Measurements from ENCODE around the gene CBFA2T3.
"Not testable (repeated sequence)": the region's sequence is repeated elsewhere in the genome, so short reads cannot be mapped to it uniquely, and the experiment has no call there.

The CBFA2T3 gene

DNA sequence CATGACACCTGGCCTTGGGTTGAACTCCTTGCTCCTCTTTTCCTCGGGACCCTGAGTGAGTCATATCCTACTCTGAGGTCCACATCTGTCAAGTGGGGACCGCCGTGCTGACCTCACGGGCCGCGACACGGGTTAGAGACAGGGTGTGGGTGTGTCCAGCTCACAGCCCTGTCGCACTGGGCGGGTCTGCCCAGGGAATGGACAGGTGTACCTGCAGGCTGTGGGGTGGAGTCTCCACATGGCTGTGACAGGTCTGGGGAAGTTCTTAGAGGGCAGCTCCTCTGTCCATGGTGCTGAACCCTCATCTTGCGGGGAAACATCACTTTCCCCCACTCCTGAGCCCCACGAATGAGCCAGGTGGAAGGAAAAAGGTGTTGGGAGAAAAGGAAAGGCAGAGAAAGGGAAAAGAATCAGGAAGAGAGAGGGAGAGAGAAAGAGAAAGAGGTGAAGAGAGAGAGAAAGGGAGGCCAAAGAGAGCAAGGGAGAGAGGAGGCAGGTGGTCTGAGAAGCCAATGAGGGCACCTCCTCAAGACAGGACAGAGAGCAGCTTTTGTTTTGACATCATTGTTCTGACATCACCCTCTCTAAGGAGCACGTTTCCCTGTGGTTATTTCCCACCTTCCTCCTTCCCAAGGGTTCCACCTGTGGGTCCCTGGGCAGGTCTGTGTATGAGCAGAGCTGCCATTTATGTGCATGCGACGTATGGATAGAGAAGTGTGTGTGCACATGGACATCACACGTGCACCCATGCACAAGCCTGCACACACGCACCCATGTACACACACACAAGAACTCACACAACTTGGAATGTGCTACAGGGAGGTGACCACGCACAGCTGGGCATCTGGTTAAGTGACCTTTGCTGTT, 32.6 kb upstream of the CBFA2T3 start:
- no peaks in the 10 kb centered on the region for H3K4me1 ChIP-seq (ENCODE audit: control insufficient read depth, insufficient read depth, low read length)
- H3K36me3 ChIP-seq (ENCODE audit: control insufficient read depth, insufficient read depth, low read length), result no peaks in the 10 kb centered on the region
- no peak overlapping the region for H3K9ac ChIP-seq (ENCODE audit: low read depth, low read length)
- no peak overlapping the region for H3K4me3 ChIP-seq (ENCODE audit: low read depth, low read length)
- no peaks in the 10 kb centered on the region for H3K9me3 ChIP-seq (ENCODE audit: control insufficient read depth, insufficient read depth, low read length)
- no peaks in the 10 kb centered on the region for H3K27me3 ChIP-seq (ENCODE audit: control insufficient read depth, insufficient read depth, low read length)

DNA sequence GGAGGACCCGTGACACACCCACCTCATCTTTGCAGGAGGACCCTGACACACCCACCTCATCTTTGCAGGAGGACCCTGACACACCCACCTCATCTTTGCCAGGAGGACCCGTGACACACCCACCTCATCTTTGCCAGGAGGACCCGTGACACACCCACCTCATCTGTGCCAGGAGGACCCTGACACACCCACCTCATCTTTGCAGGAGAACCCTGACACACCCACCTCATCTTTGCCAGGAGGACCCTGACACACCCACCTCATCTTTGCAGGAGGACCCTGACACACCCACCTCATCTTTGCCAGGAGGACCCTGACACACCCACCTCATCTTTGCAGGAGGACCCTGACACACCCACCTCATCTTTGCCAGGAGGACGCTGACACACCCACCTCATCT, 31.8 kb upstream of the CBFA2T3 start:
- H3K4me3 ChIP-seq (ENCODE audit: low read depth, low read length); H3K36me3 ChIP-seq (ENCODE audit: control insufficient read depth, insufficient read depth, low read length); H3K27me3 ChIP-seq (ENCODE audit: control insufficient read depth, insufficient read depth, low read length); H3K9ac ChIP-seq (ENCODE audit: low read depth, low read length); H3K4me1 ChIP-seq (ENCODE audit: control insufficient read depth, insufficient read depth, low read length); H3K9me3 ChIP-seq (ENCODE audit: control insufficient read depth, insufficient read depth, low read length): not testable (repeated sequence)

DNA sequence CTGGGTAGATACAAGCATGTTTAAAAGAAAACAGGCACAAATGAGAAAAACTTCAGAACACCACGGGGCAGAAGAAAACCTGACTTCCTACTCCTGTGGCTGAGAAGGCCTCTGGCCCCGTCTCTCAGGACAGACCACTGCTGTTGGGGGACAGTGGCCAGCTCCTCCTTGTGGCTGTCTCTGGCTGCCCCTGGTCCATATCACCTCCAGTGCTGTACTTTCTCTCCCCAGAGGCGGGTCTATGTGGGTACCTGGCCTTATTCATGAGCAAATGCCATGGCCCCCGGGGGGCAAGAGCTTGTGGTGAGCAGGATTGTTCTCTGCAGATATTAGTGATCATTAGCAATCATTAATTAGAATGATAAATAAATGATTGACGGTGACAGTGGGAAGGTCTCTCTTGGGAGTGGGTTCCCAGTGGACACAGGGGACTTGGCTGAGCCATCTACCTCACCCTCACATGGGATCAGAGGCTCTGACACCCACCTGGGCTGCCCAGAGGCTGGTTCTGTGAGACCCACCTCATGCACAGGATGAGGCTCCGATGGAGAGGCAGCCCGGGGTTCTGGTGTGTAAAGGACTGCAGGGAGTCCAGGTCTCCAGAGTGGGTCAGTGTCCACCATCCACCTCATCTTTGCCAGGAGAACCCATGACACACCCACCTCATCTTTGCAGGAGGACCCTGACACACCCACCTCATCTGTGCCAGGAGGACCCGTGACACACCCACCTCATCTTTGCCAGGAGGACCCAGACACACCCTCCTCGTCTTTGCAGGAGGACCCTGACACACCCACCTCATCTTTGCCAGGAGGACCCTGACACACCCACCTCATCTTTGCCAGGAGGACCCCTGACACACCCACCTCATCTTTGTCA, 30.6 kb upstream of the CBFA2T3 start:
- no peaks in the 10 kb centered on the region for H3K36me3 ChIP-seq (ENCODE audit: control insufficient read depth, insufficient read depth, low read length)
- H3K9ac ChIP-seq (ENCODE audit: low read depth, low read length), result no peak overlapping the region
- H3K4me1 ChIP-seq (ENCODE audit: control insufficient read depth, insufficient read depth, low read length), result no peaks in the 10 kb centered on the region
- H3K4me3 ChIP-seq (ENCODE audit: low read depth, low read length), result no peak overlapping the region
- no peaks in the 10 kb centered on the region for H3K27me3 ChIP-seq (ENCODE audit: control insufficient read depth, insufficient read depth, low read length)
- no peaks in the 10 kb centered on the region for H3K9me3 ChIP-seq (ENCODE audit: control insufficient read depth, insufficient read depth, low read length)

DNA sequence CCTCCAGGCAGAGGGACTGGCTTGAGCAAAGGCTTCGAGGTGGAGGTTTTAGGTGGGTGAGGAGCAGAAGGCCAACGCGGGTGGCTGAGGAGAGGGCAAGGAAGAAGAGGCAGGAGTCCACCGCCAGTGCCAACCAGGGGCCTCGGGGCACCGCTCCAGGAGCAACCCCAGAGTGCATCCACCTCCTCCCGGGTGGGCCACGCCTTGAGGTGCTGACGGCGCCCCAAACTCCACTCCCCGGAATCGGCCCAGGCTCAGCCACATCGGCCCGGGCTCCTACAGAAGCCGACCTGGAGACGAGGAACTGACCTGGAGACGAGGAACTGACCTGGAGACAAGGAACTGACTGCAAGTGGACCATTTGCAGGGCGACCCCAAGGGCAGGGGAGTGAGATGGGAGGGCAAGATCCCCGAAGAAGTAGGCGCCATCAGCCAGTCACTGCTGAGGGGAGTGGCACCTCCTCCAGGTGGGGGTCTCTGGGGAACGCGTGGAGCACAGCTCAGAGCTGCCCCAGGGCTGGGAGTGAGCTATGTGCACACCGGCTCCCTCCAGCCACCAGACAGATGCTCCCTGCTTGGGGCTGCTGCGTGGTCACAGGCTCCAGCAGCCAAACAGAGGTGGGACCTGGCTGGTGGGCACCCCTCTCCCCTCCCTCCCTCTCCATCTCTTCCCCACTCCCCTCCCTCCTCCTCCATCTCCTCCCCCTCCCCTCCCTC, 29.2 kb upstream of the CBFA2T3 start:
- H3K4me3 ChIP-seq (ENCODE audit: low read depth, low read length), result no peak overlapping the region

DNA sequence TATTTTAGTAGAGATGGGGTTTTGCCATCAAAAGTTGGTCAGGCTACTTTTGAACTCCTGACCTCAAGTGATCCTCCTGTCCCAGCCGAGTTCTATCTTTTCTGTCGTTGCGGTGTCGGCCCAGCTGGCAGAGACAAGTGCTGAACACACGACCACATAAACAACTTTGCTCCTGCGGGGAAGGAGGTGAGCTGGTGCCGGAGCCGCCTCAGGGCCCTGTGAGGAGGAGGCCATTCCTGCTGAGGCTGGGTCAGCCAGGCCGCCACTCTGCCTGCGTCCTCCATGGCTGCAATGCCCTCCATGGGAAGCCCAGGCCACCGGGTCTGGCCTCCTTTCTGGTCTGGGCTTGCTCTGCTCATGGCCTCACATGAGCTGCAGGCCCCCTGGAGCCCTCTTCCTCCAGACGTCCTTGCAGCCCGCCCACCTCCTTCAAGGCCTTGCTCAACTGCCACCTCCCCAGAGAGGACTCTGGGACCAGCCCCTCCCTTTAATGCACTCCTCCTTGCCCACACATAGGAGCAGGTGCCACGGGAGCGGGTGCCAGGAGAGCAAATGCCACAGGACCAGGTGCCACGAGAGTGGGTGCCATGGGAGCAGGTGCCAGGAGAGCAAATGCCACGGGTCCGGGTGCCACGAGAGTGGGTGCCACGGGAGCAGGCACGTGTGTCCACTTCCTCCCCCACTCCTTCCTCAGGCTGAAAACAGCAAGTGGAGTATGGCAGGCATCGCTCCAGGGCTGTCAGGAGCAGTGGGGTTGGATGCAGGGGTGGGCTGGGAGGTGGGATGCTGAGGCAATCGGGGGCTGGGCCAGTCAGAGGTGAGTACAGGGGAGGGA, 28.4 kb upstream of the CBFA2T3 start:
- Histone ChIP-seq H3K4me1 (ENCODE audit: control insufficient read depth, insufficient read depth, low read length) (no peaks in the 10 kb centered on the region), H3K4me3 (ENCODE audit: low read depth, low read length) (no peak overlapping the region), H3K27me3 (ENCODE audit: control insufficient read depth, insufficient read depth, low read length) (peaks cover 10% of the 10 kb centered on the region), H3K36me3 (ENCODE audit: control insufficient read depth, insufficient read depth, low read length) (no peaks in the 10 kb centered on the region), H3K9me3 (ENCODE audit: control insufficient read depth, insufficient read depth, low read length) (no peaks in the 10 kb centered on the region), H3K9ac (ENCODE audit: low read depth, low read length) (no peak overlapping the region)

More for the DNA sequence above, 29.2 kb upstream of the CBFA2T3 start:
- Histone ChIP-seq H3K9ac (ENCODE audit: low read depth, low read length) (no peak overlapping the region), H3K36me3 (ENCODE audit: control insufficient read depth, insufficient read depth, low read length) (no peaks in the 10 kb centered on the region), H3K4me1 (ENCODE audit: control insufficient read depth, insufficient read depth, low read length) (no peaks in the 10 kb centered on the region), H3K9me3 (ENCODE audit: control insufficient read depth, insufficient read depth, low read length) (no peaks in the 10 kb centered on the region), H3K27me3 (ENCODE audit: control insufficient read depth, insufficient read depth, low read length) (peaks cover 3% of the 10 kb centered on the region)

DNA sequence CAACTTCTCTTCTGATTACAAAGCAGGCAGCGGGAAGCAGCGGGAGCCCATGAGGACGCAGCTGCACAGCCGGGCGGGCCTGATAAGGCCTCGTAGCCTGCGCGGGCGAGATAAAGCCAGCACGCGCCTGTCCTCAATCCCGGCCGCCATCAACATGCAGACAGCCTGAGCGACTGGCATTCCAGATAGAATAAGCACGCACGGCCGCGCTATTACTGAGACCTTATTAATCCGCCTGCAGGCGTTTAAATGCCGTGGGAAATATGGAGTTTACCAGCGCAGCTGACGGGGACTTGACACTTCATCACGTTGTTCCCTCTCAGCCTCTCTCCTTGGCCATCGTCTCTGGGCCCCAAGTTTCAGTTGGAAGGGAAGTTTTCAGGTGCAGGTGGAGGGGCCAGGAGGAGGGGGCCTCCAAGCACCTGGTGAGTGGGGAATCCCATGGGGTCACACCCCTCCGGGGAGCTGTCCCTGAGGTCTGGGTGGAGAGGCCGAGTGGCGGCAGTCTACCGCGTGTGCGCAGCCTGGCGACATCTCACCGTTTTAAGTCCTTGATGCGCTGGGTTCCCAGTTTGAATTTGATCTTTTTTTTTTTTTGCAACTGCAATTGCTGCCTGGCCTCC, 27.3 kb upstream of the CBFA2T3 start:
- Histone ChIP-seq H3K4me1 (ENCODE audit: control insufficient read depth, insufficient read depth, low read length) (peaks cover 4% of the 10 kb centered on the region), H3K9ac (ENCODE audit: low read depth, low read length) (no peak overlapping the region), H3K27me3 (ENCODE audit: control insufficient read depth, insufficient read depth, low read length) (peaks cover 16% of the 10 kb centered on the region), H3K4me3 (ENCODE audit: low read depth, low read length) (no peak overlapping the region), H3K9me3 (ENCODE audit: control insufficient read depth, insufficient read depth, low read length) (no peaks in the 10 kb centered on the region), H3K36me3 (ENCODE audit: control insufficient read depth, insufficient read depth, low read length) (no peaks in the 10 kb centered on the region)

DNA sequence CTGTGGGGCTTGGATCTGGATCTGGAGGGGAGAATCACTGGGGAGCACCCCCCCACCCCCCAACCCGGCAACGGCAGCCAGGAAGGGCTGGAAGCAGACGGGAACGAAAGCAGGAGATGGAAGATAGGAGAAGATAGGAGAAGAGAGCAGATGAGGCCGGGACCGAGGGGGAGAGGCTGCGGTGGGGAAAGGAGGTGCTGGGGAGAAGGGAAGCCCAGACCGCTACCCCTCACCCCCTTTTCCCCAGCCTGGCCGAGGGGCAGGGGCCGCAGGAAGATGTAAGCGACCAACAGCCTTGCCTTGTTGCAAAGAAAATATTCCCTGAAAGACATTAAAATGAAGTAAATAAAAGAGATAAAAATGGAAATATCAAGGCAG, 26.8 kb upstream of the CBFA2T3 start:
- H3K27me3 ChIP-seq (ENCODE audit: control insufficient read depth, insufficient read depth, low read length), result peaks cover 16% of the 10 kb centered on the region
- H3K36me3 ChIP-seq (ENCODE audit: control insufficient read depth, insufficient read depth, low read length), result no peaks in the 10 kb centered on the region
- no peak overlapping the region for H3K9ac ChIP-seq (ENCODE audit: low read depth, low read length)
- H3K4me1 ChIP-seq (ENCODE audit: control insufficient read depth, insufficient read depth, low read length), result peaks cover 4% of the 10 kb centered on the region
- H3K9me3 ChIP-seq (ENCODE audit: control insufficient read depth, insufficient read depth, low read length), result no peaks in the 10 kb centered on the region
- no peak overlapping the region for H3K4me3 ChIP-seq (ENCODE audit: low read depth, low read length)

DNA sequence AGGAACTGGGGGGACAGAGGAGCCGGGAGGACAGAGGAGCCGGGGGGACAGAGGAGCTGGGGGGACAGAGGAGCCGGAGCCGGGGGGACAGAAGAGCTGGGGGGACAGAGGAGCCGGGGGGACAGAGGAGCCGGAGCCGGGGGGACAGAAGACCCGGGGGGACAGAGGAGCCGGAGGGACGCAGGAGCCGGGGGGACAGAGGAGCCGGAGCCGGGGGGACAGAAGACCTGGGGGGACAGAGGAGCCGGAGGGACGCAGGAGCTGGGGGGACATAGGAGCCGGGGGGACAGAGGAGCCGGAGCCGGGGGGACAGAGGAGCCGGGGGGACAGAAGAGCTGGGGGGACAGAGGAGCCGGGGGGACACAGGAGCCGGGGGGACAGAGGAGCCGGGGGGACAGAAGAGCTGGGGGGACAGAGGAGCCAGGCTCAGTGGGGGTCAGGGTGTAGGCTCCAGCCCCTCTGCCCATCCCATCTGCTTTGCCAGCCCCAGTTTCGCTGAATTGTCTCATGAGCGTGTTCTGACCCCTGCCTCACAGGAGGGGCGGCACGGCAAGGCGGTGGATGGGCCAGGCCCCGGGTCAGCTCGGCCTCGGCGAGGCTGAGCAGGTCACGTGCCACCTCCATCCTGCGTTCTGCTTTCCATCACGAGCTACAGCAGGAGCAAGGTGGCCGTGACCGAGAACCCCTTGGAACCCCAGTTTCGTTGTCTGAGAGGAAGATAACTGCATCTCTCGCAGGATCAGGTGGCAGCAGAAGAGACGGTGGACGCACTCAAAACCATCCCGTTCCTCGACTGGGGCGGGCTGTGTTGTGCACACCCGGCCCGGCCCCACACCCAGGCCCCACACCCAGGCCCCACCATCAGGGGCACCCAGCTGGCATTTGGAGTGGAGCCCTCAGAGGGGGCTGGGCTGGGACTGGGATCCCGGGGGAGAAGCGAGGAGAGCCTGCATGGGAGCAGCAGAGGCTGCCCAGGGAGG, 26.1 kb upstream of the CBFA2T3 start:
- Histone ChIP-seq H3K4me3 (ENCODE audit: low read depth, low read length) (no peak overlapping the region), H3K9me3 (ENCODE audit: control insufficient read depth, insufficient read depth, low read length) (no peaks in the 10 kb centered on the region), H3K9ac (ENCODE audit: low read depth, low read length) (no peak overlapping the region), H3K4me1 (ENCODE audit: control insufficient read depth, insufficient read depth, low read length) (peaks cover 4% of the 10 kb centered on the region), H3K27me3 (ENCODE audit: control insufficient read depth, insufficient read depth, low read length) (peaks cover 16% of the 10 kb centered on the region), H3K36me3 (ENCODE audit: control insufficient read depth, insufficient read depth, low read length) (no peaks in the 10 kb centered on the region)

DNA sequence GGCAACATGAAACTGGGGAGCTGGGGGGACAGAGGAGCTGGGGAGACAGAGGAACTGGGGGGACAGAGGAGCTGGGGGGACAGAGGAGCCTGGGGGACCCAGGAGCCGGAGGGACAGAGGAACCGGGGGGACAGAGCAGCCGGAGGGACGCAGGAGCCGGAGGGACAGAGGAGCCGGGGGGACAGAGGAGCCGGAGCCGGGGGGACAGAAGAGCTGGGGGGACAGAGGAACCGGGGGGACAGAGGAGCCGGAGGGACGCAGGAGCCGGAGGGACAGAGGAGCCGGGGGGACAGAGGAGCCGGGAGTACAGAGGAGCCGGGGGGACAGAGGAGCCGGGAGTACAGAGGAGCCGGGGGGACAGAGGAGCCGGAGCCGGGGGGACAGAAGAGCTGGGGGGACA, 25.1 kb upstream of the CBFA2T3 start:
- not testable (repeated sequence) for H3K4me1 ChIP-seq (ENCODE audit: control insufficient read depth, insufficient read depth, low read length); H3K36me3 ChIP-seq (ENCODE audit: control insufficient read depth, insufficient read depth, low read length); H3K9me3 ChIP-seq (ENCODE audit: control insufficient read depth, insufficient read depth, low read length); H3K9ac ChIP-seq (ENCODE audit: low read depth, low read length); H3K4me3 ChIP-seq (ENCODE audit: low read depth, low read length)
- peaks cover 16% of the 10 kb centered on the region for H3K27me3 ChIP-seq (ENCODE audit: control insufficient read depth, insufficient read depth, low read length)

Measured in iPS-15b (cell line).